Stromal cell of bone marrow (primary cell): ENCODE results near the gene EPHA6.
"Not testable (repeated sequence)": the region's sequence is repeated elsewhere in the genome, so short reads cannot be mapped to it uniquely, and the experiment has no call there.

Experiments used
- DNase-seq: peaks from one replicate; pipeline ENCODE4 v3.0.0-alpha.2; 2012; ENCODE audit warnings: low read depth

Gene EPHA6

DNA sequence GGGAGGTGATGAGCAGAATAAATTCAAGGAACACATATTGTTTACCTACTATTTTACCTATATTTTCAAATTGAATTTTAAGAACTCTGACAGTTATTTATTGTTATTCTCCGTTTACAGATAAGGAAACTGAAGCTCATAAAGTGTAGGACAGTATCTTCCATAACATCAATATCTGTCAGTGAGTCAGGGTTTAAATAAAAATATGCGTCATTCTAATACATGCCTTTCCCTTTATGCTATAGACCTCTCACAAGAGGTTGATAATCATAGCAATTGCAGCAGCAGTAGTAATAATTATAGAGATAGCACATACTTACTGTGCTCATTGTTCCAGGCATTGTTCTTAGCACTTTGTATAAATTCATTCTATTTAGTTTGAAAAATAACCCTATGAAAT lies 101.1 kb downstream of the EPHA6 start:
- no peak for DNase-seq

DNA sequence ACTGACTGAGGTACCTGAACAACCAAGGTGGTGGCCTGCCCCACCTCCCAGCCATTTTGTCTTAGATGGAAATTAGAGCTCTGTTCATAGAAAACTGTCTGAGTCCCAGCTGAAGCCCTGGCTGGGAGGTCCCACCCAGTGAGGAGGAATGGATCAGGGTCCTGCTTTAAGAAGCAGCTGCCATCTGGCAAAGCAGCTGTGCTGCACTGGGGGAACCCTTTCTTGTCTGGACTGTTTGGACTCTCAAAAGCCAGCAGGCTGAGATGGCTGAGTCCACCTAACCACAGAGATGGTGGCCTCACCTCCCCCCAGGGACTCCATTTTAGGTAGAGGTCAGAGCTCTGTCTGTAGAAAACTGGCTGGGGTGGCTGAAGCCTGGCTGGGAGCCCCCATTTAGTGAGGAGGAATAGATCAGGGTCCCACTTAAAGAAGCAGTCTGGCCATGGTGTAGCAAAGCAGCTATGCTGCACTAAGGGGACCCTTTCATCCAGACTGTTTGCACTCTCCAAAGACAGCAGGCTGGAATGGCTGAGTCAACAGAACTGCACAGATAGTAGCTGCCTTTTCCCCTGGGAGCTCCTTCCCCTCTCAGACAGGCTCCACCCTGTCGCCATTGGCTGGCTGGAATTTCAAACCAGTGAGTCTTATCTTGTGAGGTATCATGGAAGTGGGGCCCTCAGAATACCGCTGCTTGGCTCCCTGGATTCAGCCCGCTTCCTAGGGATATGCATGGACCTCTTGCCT lies 116.9 kb downstream of the EPHA6 start:
- no peak for DNase-seq

DNA sequence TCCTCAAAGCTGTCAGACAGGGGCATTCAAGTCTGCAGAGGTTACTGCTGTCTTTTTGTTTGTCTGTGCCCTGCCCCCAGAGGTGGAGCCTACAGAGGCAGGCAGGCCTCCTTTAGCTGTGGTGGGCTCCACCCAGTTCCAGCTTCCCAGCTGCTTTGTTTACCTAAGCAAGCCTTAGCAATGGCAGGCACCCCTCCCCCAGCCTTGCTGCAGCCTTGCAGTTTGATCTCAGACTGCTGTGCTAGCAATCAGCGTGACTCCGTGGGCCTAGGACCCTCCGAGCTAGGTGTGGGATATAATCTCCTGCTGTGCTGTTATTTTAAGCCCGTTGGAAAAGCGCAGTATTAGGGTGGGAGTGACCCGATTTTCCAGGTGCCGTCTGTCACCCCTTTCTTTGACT lies 127.7 kb downstream of the EPHA6 start:
- not testable (repeated sequence) for DNase-seq

DNA sequence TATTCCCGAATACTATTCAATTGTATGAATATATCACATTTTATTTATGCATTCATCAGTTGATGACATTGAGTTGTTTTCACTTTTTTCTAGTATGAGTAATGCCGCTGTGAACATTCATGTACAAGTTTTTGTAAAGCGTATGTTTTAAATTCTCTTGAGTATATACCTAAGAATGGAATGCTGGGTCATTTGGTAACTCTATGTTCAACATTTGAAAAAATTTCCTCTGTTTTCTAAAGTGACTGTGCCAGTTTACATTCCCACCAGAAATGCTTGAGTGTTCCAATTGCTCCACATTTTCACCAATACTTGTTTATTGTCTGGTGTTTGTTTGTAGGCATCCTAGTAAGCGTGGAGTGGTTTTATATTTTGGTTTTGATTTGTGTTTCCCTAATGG lies 144.5 kb downstream of the EPHA6 start:
- no peak for DNase-seq

DNA sequence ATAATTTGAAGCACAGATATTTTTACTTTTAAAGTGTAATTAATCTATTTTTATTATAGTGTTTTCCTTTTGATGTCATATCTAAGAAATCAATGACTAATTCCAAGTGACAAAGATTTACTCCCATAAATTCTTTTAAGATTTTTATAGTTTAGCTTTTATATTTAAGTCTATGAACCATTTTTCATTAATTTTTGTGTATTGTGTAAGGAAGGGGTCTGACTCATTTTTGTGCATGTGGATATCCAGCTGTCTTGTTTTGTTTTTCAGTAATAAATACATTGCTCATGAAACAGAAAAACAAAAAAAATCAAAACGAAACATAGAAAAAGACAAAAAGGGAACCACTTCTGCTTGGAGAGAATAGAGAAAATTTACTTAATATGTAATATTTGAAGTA lies 145.1 kb downstream of the EPHA6 start:
- DNase-seq = no peak

DNA sequence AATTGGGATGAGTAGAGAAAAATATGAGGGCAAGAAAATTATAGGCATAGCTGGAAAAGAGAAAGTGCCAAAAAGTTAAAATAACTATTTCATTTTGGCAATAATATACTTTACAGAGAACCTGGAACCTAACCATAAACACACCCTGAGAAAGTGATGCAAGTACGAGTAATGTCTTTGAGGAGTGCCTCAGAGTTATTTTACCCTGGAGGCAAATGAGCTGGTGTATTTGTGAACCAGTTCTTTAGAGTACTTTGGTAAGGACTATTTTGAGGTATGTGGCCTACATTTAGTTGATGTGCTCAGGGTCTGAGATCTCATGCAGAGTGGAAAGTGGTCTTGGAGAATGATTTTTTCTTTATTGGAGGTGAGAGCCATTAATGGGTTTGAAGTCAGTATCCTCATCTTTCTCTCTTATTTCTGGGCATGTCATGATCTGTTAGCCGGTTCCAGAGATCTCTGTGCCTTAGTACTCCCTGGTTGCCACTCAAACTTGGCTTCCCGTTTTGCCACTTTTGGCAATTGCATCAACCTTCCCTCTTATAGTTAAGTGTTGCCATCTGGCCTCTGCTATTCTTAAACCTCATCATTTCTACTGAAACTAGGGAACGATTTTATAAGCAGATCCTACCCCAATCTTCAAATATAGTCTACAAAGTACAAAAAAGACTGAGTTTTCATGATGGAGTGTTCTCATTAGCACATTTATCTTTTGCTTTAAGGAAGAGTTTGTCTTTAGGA lies 145.7 kb downstream of the EPHA6 start:
- DNase-seq = peak; percentile 23

DNA sequence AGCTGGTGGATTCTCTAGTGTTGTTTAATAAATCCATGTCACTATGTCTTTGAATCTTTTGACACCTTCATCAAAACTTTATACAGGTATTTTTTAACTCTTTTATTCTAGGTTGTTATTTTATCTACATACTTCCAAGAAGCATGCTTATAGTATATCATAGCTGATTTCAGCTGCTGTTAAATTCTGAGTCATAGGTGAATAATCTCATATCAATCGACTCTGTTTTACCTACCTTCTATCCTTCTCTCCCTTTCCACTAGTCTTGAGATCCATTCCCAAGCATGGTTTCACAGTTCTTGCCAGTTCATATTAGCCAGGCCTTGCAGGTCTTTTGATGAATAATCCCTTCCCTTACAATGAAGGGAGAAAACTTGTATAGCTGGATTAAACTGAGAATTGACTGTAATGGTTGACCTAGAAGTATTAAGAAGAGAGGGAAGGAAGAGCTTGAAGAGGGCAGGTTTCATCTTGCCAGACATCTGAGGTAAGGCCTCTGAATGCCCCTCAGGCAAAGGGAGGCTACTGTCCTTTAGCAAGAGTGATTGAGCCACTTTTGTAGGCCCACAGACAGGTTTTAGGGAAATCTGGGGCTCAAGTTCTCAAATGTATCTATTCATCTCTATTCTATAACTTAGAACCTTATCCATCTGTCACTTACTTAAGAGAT lies 146.4 kb downstream of the EPHA6 start:
- no peak for DNase-seq

DNA sequence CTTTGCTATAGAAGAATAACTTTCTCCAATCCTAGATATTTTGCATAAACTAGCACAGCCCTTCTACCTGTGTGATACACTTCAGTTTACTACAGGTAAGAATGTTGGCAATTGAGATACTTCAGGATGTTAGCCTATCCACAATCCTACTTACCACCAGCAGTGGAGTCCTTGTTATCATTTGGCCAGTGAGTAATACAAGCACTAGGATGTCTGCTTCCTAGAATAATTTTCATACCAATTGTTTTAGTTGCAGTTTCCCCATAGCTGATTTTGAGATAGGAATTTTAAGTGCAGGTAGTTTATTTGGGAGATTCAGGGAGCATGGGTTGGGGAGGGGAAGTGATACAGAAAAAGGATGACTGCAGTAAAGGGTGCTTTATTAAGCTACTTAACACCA lies 147.2 kb downstream of the EPHA6 start:
- no peak for DNase-seq

DNA sequence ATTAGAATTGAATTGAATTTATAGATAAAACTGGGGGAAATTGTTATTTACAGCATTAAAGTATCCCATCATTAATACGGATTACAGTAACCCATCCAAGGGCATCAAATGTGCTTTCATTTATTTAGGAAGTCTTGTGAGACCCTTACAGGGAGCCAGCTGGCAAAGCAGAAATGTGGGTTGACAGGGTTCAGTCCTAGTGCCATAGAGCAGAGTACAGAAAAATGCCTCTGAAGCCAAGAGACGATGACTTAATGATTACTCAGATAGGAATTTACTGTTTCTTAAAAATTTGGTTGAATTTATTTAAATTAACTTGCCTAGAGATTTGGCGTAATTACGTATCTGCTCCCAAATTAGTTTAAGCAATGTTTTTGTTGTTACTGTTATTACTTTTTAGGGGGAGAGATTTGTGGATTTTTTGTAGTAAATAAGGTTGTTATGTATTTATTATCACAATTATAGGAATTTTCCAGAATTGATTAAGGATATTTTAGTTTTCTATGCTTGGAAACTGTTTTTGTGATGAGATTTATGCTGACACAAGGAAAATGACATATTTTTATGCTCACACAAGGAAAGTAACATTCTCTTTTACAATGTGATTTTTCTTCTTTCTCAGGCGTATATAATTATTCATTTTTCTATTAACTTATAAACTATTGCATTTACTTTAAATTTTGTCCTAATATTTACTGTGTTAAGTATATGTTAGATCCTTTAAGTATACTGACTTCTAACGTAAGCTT lies 152.0 kb downstream of the EPHA6 start:
- DNase-seq = no peak

DNA sequence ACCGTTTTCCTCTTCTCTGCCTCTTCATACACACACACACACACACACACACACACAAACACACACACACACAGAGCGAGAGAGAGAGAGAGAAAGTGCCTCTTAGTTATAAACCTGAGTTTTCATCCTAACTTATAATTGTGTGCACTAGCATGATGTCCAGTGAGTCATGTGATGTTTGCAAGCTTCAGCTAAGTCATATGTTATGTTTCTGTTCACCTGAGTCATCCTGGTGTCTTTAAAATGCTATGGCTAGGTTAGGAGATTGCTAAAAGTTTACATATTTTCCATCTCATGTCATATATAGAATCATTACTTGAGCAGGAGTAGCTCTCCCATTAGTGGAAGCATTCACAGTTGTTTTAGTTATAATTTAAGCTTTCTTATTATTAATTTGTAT lies 155.8 kb downstream of the EPHA6 start:
- no peak for DNase-seq

DNA sequence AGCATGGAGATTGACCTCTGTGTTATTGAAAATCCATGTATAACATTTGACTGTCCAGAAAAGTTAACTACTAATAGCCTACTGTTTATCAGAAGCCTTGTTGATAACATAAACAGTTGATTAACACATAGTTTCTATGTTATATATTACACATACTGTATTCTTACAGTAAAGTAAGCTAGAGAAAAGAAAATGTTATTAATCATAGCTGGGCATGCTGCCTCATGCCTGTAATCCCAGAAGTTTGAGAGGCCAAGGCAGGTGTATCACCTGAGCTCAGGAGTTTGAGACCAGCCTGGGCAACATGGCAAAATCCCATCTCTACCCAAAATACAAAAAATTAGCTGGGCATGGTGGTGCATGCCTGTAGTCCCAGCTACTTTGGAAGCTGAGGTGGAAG lies 163.3 kb downstream of the EPHA6 start:
- DNase-seq = no peak

DNA sequence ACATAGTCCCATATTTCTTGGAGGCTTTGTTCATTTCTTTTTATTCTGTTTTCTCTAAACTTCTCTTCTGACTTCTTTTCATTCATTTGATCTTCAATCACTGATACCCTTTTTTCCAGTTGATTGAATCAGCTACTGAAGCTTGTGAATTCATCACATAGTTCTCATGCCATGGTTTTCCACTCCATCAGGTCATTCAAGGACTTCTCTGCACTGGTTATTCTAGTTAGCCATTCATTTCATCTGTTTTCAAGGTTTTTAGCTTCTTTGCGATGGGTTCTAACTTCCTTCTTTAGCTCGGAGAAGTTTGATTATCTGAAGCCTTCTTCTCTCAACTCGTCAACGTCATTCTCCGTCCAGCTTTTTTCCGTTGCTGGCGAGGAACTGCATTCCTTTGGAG lies 169.3 kb downstream of the EPHA6 start:
- not testable (repeated sequence) for DNase-seq

DNA sequence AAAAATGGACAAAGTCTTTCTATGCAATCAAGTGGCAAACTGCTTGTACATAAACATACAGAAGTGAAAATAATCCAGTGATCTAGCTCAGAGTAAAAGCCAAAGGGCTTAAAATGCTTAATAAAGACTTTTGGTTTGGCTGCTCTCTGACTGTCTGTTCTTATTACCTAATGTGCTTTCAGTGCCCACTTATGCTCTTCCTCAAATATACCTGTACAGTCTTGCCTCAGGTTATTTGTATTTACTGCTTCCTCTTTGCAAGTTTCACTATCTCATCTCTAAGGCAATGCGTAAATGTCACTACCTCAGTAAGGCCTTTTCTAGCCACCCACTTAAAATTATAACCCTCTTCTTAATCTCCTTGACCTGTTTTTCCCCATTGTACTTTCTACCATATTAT lies 171.8 kb downstream of the EPHA6 start:
- no peak for DNase-seq

DNA sequence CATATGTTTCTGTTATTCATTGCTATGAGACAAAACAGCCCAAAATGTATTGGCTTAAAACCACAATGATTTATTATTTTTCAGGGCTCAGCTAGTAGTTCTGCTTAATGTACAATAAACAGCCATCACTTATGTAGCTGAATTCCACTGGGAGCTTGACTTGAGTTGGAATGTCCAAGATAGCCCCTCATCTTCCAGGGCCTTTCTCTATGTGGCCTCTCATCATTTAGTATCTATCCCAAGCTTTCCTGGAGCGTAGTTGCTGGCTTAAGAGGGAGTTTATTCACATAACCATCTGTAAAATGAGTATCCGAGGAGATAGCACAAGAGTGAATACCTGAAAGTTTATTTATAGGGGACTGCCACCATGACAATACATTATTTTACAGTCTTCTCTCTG lies 176.8 kb downstream of the EPHA6 start:
- no peak for DNase-seq

DNA sequence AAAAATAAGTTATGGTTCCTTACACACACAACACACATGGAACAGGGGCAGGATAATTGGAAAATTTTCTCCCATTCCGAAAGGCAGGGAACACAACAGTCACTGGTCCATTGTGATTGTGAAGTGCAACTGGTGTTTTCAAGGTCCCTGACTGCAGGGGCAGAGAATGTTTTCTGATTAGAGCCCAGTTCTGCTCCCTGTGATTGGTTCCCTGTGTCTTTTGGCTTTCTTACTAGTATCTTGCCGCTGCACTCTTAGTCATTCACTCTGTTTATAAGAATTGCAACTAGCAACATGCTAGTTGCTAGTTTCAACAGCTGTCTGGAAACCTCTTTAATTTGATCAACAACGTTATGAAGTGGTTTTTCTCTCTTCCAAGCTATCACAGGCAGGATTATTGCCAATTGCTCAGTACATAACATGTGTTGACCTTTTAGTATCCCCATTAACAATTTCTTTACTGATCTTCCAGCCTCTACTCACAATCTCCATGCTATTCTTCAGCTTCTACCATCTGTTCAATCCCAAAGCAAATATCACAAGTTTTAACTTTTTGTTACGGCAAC lies 177.5 kb downstream of the EPHA6 start:
- DNase-seq = no peak

DNA sequence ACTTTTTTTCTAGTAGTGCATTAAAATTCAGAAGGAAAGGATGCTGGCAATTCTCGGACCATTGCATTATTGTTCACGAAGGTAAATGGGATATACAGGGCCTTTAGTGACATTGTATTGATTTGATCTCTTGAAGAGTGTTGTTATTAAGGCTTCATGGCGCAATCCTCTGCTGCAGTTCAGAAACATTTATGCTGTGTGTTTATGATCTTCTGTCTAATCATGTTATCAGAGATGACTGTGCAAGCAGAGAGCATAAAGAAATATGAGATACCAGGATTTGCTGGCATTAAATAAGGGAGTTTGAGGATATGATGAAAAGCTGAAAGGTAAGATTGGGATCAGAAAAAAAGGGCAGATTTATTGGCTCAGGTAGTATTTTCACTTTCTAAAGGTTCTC lies 180.6 kb downstream of the EPHA6 start:
- DNase-seq = no peak

DNA sequence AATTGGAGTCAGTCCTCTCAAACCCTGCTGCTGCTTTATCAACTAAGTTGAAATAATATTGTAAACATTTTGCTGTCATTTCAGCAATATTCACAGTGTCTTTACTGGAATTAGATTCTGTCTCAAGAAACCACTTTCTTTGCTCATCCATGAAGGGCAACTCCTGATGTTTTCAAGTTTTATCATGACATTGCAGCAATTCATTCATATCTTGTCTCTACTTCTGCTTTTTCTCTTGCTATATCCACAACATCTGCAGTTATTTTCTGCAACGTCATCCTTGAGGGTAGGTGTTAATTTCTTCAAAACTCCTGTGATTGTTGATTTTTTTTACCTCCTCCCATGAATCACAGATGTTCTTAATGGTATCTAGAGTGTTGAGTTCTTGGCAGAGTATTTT lies 181.6 kb downstream of the EPHA6 start:
- DNase-seq = no peak

DNA sequence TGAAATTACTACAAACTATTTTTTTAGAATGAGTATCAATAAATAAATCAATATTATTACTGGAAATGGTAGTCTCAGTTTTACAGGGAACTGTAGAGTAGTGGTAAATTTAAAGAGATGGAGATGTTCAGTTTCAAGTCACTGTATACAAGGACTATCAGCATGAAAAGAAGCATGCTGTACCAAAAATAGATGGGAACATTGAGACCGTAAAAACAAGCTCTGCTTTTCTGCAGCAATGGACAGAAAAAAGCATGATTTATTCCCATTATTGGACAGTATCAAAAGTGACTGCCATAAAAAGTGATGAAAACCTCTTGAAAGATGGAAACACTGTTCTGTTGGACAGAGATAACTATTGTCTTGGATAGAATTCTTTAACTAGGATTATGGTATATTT lies 187.2 kb downstream of the EPHA6 start:
- no peak for DNase-seq

DNA sequence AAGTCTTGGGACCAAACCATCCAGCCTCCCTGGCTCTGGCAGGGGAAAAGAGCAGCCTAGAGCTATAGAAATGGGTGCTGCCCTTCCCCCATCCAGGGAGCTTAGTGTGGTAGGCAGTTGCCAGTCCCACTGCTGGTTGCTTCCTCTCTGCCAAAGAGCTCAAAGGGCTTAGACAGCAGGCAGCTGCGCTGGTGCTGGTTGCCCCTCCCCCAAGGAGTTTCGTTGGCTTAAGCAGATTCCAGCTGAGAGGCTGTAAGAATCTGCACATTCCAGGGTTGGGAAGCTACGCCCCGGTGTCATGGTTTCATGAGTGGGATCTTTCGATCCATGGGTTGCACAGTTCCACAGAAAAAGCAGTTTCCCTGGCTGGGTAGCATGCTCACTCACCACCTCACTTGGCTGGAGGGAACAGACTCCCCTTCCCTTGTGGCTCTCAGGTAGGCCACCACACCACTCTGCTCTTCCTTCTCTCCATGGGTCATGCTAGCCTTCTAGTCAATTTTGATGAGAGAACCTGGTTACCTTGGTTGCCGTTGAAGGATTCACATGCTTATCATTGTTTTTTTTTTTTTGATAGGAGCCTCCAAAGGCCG lies 195.1 kb downstream of the EPHA6 start:
- DNase-seq = no peak

DNA sequence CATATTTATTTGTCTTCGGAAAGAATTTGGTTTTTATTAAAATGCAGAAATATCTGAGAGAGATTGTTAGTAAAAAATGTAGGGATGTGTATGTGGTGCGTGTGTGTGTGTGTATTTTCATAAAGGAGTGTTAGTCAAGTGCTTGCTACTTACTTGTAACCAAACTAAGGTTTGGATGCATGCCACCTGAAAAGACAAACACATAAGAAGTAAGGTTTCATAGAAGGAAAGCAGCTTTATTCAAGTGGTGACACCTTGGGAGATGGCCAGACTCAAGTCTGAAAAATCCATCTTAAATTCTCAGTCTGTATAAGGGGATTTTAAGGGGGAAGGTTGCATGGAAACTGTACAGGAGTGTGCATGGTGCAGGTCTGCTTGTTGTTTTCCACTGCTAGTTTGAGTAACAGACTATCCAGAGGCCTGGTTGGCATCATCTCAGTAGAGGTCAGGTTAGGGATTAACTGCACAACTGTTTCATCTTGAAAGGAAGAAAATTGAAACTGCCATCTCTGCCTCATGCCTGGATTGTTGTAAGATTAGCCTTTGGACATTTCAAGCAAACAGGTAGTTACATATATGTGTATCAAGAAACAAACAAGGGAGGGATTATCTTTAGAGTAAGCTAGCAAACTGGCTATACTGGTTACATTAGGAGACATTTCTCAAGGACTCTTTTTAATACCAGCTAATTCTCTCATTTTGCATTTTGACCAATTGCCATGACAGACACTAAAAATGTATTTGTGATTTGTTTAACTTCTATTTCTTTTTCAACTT lies 196.7 kb downstream of the EPHA6 start:
- no peak for DNase-seq

DNA sequence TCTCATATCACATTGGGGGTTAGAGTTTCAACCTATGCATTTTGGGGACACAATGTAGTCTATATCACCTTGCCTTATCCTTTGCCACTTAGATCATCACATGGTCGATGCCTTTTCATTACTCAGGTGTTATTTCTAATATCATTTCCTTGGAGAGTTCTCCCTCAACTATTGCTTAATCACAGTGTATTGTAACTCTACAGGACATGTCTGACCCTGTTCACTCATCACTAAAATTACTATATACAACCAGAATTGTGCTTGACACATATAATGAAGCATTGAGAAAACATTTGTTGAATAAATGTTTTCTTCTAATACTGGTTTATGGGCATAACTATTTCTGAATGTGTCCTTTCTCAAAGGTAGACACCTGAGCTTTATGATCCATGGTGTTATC lies 207.4 kb downstream of the EPHA6 start:
- no peak for DNase-seq
